Lung (tissue), 12 donors: ENCODE data around the gene GBE1. TPM values are rescaled to one million over a fixed set of nuclear protein-coding genes. Genes with fewer than 3 reads are reported as not detected.

ENCODE experiments used
- ATAC-seq: fragments of 200-7000 bp; cut with Tn5 transposase; one replicate; pipeline ENCODE4 v1.9.1; 2020; ENCODE audit warnings: moderate number of reproducible peaks; ENCODE audit not compliant: insufficient read depth, low FRiP score
- DNase-seq, 3 donors: peaks; one replicate each; pipeline ENCODE4 v3.0.0-alpha.2; 2013 to 2017
- H3K27ac ChIP-seq, 2 donors: one replicate each; pipeline ENCODE4 v1.5.1; 2013; ENCODE audit warnings: mild to moderate bottlenecking in 2 of 2, moderate library complexity in 2 of 2, control low read depth in 1 of 2, inconsistent platforms in 1 of 2, low read depth in 1 of 2, low read length in 1 of 2
- H3K27me3 ChIP-seq, 3 donors: one replicate each; pipeline ENCODE4 v1.5.1; 2013; ENCODE audit warnings: low read length in 2 of 3; ENCODE audit not compliant: control insufficient read depth in 3 of 3, insufficient read depth in 3 of 3
- H3K36me3 ChIP-seq, 4 donors: one replicate each; pipeline ENCODE4 v1.5.1; 2013; ENCODE audit warnings: low read length in 4 of 4, mild to moderate bottlenecking in 1 of 4, moderate library complexity in 1 of 4; ENCODE audit not compliant: control insufficient read depth in 4 of 4, insufficient read depth in 4 of 4
- H3K4me1 ChIP-seq, 5 donors: one replicate each; pipeline ENCODE4 v1.5.1; 2013; ENCODE audit warnings: low read length in 5 of 5, mild to moderate bottlenecking in 2 of 5, moderate library complexity in 1 of 5; ENCODE audit not compliant: control insufficient read depth in 5 of 5, insufficient read depth in 5 of 5
- H3K4me3 ChIP-seq: one replicate; pipeline ENCODE4 v1.5.1; 2013; ENCODE audit warnings: mild to moderate bottlenecking, control low read depth, moderate library complexity
- H3K9ac ChIP-seq, 2 donors: one replicate each; pipeline ENCODE4 v1.5.1; 2013; ENCODE audit warnings: low read length in 2 of 2, control low read depth in 1 of 2; ENCODE audit not compliant: insufficient read depth in 1 of 2
- H3K9me3 ChIP-seq, 4 donors: one replicate each; pipeline ENCODE4 v1.5.1; 2013; ENCODE audit warnings: low read length in 3 of 4, mild to moderate bottlenecking in 1 of 4, moderate library complexity in 1 of 4; ENCODE audit not compliant: control insufficient read depth in 4 of 4, insufficient read depth in 3 of 4
- WGBS, 2 donors: extraction: QIAGEN DNeasy Blood & Tissue Kit; methylation state at CpG; one replicate each; pipeline ENCODE4 v1.1.7; 2013; 5-methylcytosine and 5-hydroxymethylcytosine counted together
- polyA plus RNA-seq, 2 donors: library from polyadenylated mRNA; stranded (reverse); fragments of 200-250 nt; gene quantifications; one replicate each; pipeline ENCODE4 v1.2.1, GENCODE V29; 2013
- total RNA-seq, 2 donors: library from RNA; depleted of rRNA in 1 of 2; stranded (reverse); fragments of >200 nt in 1 of 2; gene quantifications; one replicate each; pipeline ENCODE4 v1.2.1, GENCODE V29; 2014 to 2021
- TF ChIP-seq, protein P1 (sequence below): IDR thresholded peaks from 2 replicates; pipeline ENCODE4 v1.5.1; 2012; ENCODE audit warnings: mild to moderate bottlenecking; ENCODE audit errors: control extremely low read depth, extremely low read depth
- donor health status: control.
- donor health status: control.
- donor health status: Bipolar disorder and iron deficiency.
- donor health status: healthy.
- donor health status: DM: yes; HTN: yes; CAD: no.

GBE1 gene
- total and polyA plus RNA-seq, 4 donors = 10.5 to 39.1 (median 31.6) TPM

- ATAC-seq (no peak), DNase-seq (no peak)
- WGBS, 2 donors = 93 to 97% methylated on average over 2 of the region's 2 CpGs
- TF ChIP-seq, protein P1, sequence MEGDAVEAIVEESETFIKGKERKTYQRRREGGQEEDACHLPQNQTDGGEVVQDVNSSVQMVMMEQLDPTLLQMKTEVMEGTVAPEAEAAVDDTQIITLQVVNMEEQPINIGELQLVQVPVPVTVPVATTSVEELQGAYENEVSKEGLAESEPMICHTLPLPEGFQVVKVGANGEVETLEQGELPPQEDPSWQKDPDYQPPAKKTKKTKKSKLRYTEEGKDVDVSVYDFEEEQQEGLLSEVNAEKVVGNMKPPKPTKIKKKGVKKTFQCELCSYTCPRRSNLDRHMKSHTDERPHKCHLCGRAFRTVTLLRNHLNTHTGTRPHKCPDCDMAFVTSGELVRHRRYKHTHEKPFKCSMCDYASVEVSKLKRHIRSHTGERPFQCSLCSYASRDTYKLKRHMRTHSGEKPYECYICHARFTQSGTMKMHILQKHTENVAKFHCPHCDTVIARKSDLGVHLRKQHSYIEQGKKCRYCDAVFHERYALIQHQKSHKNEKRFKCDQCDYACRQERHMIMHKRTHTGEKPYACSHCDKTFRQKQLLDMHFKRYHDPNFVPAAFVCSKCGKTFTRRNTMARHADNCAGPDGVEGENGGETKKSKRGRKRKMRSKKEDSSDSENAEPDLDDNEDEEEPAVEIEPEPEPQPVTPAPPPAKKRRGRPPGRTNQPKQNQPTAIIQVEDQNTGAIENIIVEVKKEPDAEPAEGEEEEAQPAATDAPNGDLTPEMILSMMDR = no peak
- Histone ChIP-seq H3K9me3 (no peaks in the 10 kb centered on the region), H3K4me3 (no peak overlapping the region), H3K36me3 (peaks cover 0 to 14% (median 0%) of the 10 kb centered on the region in 4 donors), H3K27ac (no peak overlapping the region), H3K9ac (no peak overlapping the region), H3K27me3 (no peaks in the 10 kb centered on the region), H3K4me1 (no peaks in the 10 kb centered on the region)
These were observed 258.4 kb downstream of the GBE1 start for GRCh38 chr3:81503026-81503425.

DNA sequence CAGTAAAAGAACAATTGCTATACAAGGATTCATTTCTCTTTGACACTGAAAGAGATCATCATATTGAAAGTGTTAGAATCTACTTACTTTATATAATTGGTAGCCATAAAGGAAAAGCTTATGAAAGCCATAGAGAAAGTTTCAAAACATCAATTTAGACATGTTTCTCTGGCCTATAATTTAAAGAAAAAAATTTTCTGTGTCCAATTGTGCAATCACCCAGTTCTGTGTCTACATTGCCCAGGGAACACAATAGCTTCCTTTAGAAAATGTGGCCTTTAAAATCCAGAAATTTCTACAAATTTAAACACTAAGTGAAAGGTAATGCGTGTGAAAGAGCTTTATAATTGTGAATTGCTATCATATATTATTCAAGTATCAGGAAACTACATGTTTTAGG is 259.2 kb downstream of the GBE1 start:
- WGBS, 2 donors = 89 to 95% methylated on average over 1 of the region's 1 CpG
- Histone ChIP-seq H3K4me1 (peaks cover 0 to 4% (median 0%) of the 10 kb centered on the region in 5 donors), H3K27me3 (no peaks in the 10 kb centered on the region), H3K36me3 (peaks cover 0 to 18% (median 0%) of the 10 kb centered on the region in 4 donors), H3K9ac (no peak overlapping the region), H3K4me3 (no peak overlapping the region), H3K27ac (no peak overlapping the region), H3K9me3 (no peaks in the 10 kb centered on the region)
- no peak for DNase-seq
- TF ChIP-seq, protein P1 = no peak
- ATAC-seq = no peak

DNA sequence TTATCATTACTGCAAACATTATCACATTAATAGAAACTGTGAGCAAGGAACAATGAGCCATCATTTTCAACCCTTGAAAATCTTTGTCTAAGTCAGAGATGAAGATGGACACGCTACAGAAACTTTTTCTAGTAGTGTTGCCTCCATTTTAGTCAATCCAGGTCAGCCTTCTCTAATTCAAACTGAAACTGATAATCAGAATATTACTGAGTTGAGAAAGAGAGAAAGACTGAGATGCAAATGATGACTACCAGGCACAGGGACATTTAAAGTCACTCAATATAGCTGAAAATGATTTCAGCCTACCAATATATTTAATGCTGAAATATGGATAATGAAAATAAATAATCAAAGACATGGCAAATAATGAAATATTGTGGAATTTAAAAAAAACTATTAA is 261.4 kb downstream of the GBE1 start:
- H3K36me3 ChIP-seq = peaks cover 0 to 27% (median 0%) of the 10 kb centered on the region in 4 donors
- H3K9me3 ChIP-seq = no peaks in the 10 kb centered on the region
- no peak overlapping the region for H3K27ac ChIP-seq
- peaks cover 0 to 10% (median 0%) of the 10 kb centered on the region in 5 donors for H3K4me1 ChIP-seq
- no peak overlapping the region for H3K4me3 ChIP-seq
- H3K27me3 ChIP-seq = no peaks in the 10 kb centered on the region
- H3K9ac ChIP-seq = no peak overlapping the region
- 88 to 98% methylated on average over 1 of the region's 1 CpG for WGBS, 2 donors
- TF ChIP-seq, protein P1 = no peak
- no peak for ATAC-seq
- no peak for DNase-seq
